T-helper 1 cell treated with Interleukin-12 subunit alpha and Interleukin-12 subunit beta and Interleukin-4 antibody, amounts not matched to agents 30 μg/mL and 1 μg/mL, for 36 hours (primary cell): ENCODE data around the gene CHST11.
A peak's percentile ranks its signal among the peaks of the same experiment; 100 is the strongest.
"Not testable (repeated sequence)": the region's sequence is repeated elsewhere in the genome, so short reads cannot be mapped to it uniquely, and the experiment has no call there.

Experiments used
- H3K27ac Mint-ChIP-seq: one replicate; pipeline ENCODE4 v1.8.0; 2021; ENCODE audit warnings: mild to moderate bottlenecking, mixed read lengths
- H3K27me3 Mint-ChIP-seq: one replicate; pipeline ENCODE4 v1.8.0; 2021; ENCODE audit warnings: low read depth, mixed read lengths
- H3K36me3 Mint-ChIP-seq: one replicate; pipeline ENCODE4 v1.8.0; 2021; ENCODE audit warnings: low read depth, mixed read lengths
- H3K4me1 Mint-ChIP-seq: one replicate; pipeline ENCODE4 v1.8.0; 2021; ENCODE audit warnings: low read depth, mixed read lengths
- H3K4me3 Mint-ChIP-seq: one replicate; pipeline ENCODE4 v1.8.0; 2021; ENCODE audit warnings: mild to moderate bottlenecking, moderate library complexity, mixed read lengths
- H3K9me3 Mint-ChIP-seq: one replicate; pipeline ENCODE4 v1.8.0; 2021; ENCODE audit warnings: mixed read lengths

The CHST11 gene

DNA sequence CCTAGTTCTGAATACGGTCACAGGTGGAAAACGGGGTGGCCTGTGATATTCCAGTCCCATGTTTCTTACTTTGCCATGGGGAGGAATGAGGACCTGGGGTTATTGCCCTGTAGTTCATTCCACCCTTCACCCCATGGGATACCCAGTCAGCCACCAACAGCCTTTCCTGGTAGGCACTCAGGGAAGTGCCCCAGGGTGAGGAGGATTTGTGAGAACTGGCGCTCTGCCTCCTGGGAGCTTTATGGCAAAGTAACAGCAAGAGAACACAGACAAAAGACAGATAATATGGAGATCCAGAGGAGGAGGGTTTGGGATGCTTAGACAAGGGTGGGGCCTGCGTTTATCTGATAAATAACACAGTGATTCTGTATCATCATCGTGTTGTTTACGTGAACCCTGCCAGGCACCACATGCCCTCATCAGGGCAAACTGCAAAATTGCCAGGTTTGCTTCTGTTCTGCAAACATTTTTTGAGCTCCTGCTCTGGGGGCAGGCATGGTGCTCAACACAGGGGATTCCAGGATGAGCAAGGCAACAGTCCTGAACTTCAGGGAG lies 277.9 kb downstream of the CHST11 start:
- Mint-ChIP-seq H3K9me3 (no peaks in the 10 kb centered on the region), H3K4me1 (peaks cover 74% of the 10 kb centered on the region), H3K4me3 (no peak overlapping the region), H3K27ac (peak overlapping the region; percentile 74), H3K36me3 (peaks cover 6% of the 10 kb centered on the region), H3K27me3 (no peaks in the 10 kb centered on the region)

DNA sequence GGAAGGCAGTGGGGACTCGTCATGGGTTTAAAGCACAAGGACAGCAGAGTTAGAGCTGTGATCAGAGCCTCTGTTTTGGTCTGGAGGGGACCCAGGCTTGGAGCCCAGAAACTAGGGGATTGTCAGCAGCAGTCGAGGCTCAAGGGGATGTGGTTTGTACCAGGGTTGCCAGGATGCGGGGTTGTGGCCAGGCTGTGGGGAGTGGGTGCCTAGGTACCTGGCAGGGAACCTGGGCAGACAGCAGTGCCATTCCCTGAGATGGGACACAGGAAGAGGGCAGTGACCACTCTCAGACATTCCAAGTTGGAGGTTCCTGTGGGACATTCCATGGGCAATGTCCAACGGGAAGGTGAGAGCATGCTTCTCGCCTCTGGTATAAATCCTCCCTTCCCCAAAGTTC lies 279.1 kb downstream of the CHST11 start:
- Mint-ChIP-seq H3K27me3 (no peaks in the 10 kb centered on the region), H3K36me3 (peaks cover 6% of the 10 kb centered on the region), H3K4me3 (no peak overlapping the region), H3K9me3 (no peaks in the 10 kb centered on the region), H3K4me1 (peaks cover 83% of the 10 kb centered on the region), H3K27ac (peak overlapping the region; percentile 74)

DNA sequence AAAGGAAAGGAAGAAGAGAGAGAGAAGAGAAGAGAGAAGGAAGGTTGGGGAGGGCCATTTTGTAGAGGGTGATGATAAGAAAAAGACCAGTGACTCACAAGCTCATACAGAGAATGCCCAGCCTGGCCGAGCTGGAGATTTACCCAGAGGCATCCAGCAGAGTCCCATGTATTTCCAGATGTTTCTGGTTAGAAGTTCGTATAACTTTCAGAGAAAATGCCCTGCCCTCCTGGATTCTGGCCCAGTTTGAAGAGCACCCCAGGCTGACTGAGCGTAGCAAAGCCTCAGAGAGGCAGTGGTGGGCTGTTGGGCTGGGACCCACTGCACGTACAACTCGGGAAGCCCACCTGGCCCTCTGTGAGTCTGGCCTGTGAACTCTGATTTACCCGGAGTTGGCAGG lies 279.6 kb downstream of the CHST11 start:
- Mint-ChIP-seq H3K9me3 (no peaks in the 10 kb centered on the region), H3K27ac (peak overlapping the region; percentile 74), H3K4me3 (no peak overlapping the region), H3K27me3 (no peaks in the 10 kb centered on the region), H3K4me1 (peaks cover 83% of the 10 kb centered on the region), H3K36me3 (peaks cover 9% of the 10 kb centered on the region)

DNA sequence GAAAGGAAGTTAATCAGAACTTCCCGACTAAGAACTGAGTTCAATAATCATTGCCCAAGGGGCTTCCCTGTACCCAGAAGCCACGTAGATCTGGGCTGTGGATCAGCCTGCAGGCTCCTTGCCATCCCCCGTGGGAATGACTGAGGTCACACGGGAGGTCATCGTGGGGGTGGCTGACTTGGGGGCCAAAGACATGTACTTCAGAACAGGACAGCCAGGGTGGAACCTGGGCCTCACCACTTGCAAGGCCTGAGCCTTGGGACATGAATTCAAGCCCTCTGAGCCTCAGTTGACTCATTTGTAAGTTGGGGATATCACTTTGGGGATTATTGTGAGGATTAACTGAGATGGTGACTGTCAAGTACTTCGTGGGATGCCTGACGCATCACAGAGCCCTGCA lies 280.4 kb downstream of the CHST11 start:
- H3K27ac Mint-ChIP-seq: peak overlapping the region; percentile 82
- no peak overlapping the region for H3K4me3 Mint-ChIP-seq

DNA sequence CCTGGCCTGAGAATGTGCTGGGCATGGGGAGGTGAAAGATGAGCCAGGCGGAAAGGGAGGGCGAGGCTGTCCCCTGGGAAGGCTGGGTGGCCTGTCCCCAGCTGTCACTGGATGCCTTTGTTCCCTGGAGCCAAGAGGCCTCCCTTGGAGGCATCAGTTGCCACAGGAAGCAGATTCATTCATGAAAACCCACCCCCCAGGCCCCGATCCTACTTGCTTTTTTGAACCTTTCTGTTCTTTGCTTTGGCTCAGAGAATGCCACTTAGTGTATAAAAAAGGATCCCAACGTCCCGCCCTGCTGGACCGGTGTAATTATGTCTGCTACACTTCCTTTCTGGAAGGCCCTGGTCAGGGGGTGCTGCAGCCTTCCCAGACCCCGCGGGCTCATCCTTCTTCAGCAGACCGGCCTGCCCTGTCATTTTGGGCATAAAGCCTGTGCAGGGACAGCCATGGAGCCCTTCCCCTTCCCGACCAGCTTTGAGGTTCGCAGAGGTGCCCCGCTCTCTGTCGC lies 281.1 kb downstream of the CHST11 start:
- Mint-ChIP-seq H3K36me3 (peaks cover 13% of the 10 kb centered on the region), H3K4me1 (peaks cover 83% of the 10 kb centered on the region), H3K27ac (peak overlapping the region; percentile 82), H3K27me3 (no peaks in the 10 kb centered on the region), H3K4me3 (no peak overlapping the region), H3K9me3 (no peaks in the 10 kb centered on the region)

More for the DNA sequence above, 280.4 kb downstream of the CHST11 start:
- H3K9me3 Mint-ChIP-seq: no peaks in the 10 kb centered on the region
- H3K27me3 Mint-ChIP-seq: no peaks in the 10 kb centered on the region
- peaks cover 11% of the 10 kb centered on the region for H3K36me3 Mint-ChIP-seq
- H3K4me1 Mint-ChIP-seq: peaks cover 88% of the 10 kb centered on the region

DNA sequence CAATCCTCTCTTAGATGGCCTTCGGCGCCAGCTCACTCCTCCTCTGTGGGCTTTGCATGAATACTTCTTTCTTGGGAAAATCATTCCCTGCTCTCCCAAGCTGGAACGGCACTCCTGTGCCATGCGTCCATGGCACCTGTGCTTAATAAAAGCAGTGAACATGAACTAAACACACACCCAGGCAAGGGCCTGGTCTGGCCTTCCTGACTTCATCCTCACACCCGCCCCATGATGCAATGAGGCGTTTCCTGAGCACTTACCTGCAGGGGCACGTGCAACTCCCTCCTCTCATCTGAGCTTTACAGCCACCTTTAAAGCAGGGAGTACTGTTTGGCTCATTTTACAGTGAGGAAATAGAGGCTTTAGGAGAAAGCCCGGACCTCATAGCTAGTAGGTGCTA lies 281.6 kb downstream of the CHST11 start:
- Mint-ChIP-seq H3K4me3 (no peak overlapping the region), H3K36me3 (peaks cover 15% of the 10 kb centered on the region), H3K9me3 (no peaks in the 10 kb centered on the region), H3K27me3 (no peaks in the 10 kb centered on the region), H3K4me1 (peaks cover 81% of the 10 kb centered on the region), H3K27ac (peak overlapping the region; percentile 82)

DNA sequence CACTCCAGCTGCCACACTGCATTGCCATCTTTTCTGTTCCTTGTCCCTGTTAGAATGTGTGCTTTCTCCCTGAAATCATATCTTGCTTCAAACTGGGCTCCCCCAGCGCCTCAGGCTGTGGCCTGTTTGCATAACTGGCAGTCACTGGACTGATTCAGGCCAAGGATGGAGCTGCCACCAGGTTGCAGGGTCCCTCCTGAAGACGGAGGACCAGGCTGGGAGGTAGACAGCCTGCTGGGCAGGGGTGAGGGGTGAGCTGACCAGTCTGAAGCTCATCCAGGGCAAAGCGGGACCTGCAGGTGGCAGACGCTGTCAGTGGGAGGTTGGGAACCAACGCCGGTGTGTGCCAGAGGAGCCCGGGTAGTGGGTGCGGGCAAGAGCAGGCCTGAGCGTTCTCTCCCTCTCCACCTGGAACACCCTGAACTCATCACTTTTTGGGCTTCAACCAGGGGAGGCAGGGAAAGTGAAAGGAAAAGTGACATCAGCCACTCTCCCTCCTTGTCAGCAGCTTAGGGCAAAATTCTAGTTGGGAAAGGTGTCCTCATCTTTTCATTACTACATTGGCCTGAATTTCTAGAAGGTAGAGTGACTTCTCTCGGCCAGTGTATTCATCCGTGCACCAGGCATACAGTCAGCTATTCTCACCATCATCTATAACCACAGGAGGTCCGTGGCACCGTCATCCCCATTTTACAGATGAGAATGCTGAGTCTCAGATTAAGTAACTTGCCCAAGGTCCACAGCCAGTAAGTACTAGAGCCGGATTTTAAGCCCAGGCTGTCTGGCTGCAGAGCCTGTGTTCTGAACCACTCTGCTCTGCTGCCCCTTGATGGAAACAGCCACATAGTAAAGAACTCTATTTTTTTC lies 282.3 kb downstream of the CHST11 start:
- H3K27ac Mint-ChIP-seq: peak overlapping the region; percentile 82
- peaks cover 76% of the 10 kb centered on the region for H3K4me1 Mint-ChIP-seq
- H3K4me3 Mint-ChIP-seq: no peak overlapping the region
- H3K36me3 Mint-ChIP-seq: peaks cover 19% of the 10 kb centered on the region
- H3K27me3 Mint-ChIP-seq: no peaks in the 10 kb centered on the region
- no peaks in the 10 kb centered on the region for H3K9me3 Mint-ChIP-seq

DNA sequence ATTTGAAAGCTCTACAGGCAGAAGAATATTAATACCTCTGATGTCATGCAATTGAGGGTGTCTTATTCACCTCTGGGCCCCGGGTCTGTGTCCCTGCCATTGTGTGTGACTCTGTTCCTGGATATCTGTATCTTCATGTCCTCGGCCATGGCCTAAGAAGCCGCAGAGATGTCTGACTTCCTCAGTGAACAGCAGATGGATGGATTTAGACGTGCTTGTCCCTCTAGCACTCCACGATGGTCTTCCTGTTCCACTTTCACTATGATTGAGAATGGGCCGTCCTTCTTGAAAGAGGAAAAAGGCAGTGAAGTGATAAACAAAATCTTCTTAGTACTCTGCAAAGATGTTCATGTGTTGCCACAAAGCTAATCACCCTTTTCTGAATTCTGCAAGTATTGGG lies 283.9 kb downstream of the CHST11 start:
- Mint-ChIP-seq H3K4me1 (peaks cover 72% of the 10 kb centered on the region), H3K27ac (peak overlapping the region; percentile 98), H3K36me3 (peaks cover 24% of the 10 kb centered on the region), H3K27me3 (no peaks in the 10 kb centered on the region), H3K4me3 (peak overlapping the region; percentile 81), H3K9me3 (no peaks in the 10 kb centered on the region)

DNA sequence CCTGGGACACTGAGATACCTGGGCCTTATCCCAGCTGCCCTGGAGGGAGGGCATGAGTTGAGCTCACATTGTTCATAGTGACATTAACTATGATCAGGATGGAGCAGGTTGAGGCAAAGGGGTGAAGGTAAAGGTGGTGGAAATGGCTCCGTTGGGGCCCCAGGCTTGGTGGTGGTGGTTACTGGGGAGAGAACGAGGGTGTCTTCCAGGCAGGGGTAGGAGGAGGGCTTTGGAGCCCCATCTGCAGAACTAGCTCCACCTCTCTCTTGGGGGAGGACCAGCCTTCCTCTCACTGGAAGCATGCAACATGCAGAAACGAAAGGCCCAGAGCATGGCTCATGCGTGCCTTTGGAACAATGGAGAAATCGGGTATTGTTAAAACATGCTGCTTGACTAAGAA lies 284.3 kb downstream of the CHST11 start:
- peak overlapping the region; percentile 98 for H3K27ac Mint-ChIP-seq
- peaks cover 24% of the 10 kb centered on the region for H3K36me3 Mint-ChIP-seq
- H3K9me3 Mint-ChIP-seq: no peaks in the 10 kb centered on the region
- H3K27me3 Mint-ChIP-seq: no peaks in the 10 kb centered on the region
- peaks cover 72% of the 10 kb centered on the region for H3K4me1 Mint-ChIP-seq
- peak overlapping the region; percentile 81 for H3K4me3 Mint-ChIP-seq

DNA sequence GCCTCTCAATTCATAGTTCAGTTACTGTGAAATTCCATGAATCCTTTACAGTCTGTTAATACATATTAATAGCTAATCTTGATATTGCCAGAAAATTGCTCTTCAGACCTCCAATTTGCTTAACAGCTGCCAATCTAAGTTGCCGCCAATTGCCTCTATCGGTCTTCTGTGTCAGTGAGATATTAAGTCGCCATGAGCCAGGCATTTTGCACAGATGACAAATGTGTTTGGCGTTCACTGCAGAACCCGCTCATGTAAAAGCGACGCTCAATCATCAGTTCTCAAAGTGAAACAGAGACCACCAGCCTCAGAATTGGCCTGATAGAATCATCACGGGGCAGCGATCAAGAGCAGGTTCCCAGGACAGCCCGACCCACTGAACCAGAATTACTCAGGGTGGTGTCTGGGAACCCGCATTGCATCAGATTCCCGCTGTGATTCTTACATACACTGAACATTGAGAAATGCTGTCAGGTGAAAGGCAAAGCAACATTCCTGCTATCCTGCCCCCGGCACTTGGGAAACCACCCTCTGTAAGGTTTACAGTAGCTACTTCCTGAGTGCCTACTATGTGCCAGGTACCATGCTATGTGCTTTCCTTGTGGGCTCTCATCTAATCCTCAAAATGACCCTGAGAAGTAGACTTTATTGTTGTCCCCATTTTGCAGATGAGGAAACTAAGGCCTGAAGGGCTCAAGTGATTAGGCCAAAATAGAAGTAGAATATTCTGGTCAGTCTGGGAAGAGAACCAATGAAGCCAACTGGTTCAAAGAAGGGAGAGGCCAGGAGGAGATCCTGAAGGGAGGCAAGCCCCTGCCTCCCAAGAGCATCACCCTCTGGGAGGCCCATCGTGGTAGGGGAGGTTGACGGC lies 285.0 kb downstream of the CHST11 start:
- Mint-ChIP-seq H3K27ac (peak overlapping the region; percentile 98), H3K27me3 (no peaks in the 10 kb centered on the region), H3K4me3 (peak overlapping the region; percentile 81), H3K4me1 (peaks cover 73% of the 10 kb centered on the region), H3K9me3 (no peaks in the 10 kb centered on the region), H3K36me3 (peaks cover 24% of the 10 kb centered on the region)

DNA sequence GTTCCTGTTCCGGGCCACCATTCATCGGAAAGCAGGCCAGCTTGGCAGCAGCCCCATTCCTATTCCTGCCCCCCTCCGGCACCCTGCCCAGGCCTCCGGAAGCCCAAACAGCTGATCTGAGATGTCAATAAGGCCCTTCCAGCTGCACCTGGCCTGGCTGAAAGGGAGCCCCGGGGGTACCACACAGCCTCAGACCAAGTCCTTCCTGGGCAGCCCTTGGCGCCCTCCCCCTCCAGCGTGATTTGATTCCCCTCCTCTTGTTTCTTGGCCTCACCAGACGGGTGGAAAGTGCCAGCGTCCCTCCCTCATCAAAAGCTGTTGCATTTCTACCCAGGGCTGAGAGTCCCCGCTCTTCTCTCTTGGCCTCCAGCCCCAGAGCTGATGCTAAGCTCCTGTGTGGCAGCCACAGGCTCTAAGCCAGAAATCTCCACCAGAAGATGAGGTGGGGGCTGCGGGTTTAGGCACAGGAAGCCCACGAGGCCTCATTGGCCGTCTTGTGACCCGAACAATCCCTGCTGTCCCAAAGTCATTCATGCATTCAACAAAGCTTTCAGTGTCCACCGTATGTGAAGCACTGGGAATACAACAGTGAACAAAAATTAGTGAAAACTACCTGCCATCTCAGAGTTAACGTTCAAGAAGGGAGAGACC lies 285.9 kb downstream of the CHST11 start:
- H3K9me3 Mint-ChIP-seq: no peaks in the 10 kb centered on the region
- H3K4me1 Mint-ChIP-seq: peaks cover 74% of the 10 kb centered on the region
- H3K4me3 Mint-ChIP-seq: no peak overlapping the region
- H3K27ac Mint-ChIP-seq: peak overlapping the region; percentile 43
- H3K36me3 Mint-ChIP-seq: peaks cover 21% of the 10 kb centered on the region
- no peaks in the 10 kb centered on the region for H3K27me3 Mint-ChIP-seq

DNA sequence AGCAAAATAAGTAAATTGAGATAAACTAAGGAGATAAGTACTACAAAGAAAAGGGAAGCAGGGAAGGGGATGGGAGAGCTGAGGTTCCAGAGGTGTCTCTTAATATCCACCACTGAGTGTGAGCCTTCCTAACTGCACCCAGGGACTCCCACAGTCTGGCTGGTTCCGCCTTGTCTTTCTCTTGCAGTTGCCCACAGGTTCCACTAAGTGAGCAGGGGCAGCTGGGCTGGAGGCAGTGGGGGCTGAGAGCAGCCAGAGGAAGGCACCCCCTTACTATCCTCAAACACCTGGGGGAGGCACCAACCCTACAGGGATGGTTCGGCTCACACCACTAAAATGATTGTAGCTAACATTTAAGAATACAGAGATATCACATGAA lies 286.4 kb downstream of the CHST11 start:
- no peaks in the 10 kb centered on the region for H3K9me3 Mint-ChIP-seq
- no peaks in the 10 kb centered on the region for H3K27me3 Mint-ChIP-seq
- peaks cover 74% of the 10 kb centered on the region for H3K4me1 Mint-ChIP-seq
- no peak overlapping the region for H3K4me3 Mint-ChIP-seq
- peak overlapping the region; percentile 43 for H3K27ac Mint-ChIP-seq
- H3K36me3 Mint-ChIP-seq: peaks cover 21% of the 10 kb centered on the region

DNA sequence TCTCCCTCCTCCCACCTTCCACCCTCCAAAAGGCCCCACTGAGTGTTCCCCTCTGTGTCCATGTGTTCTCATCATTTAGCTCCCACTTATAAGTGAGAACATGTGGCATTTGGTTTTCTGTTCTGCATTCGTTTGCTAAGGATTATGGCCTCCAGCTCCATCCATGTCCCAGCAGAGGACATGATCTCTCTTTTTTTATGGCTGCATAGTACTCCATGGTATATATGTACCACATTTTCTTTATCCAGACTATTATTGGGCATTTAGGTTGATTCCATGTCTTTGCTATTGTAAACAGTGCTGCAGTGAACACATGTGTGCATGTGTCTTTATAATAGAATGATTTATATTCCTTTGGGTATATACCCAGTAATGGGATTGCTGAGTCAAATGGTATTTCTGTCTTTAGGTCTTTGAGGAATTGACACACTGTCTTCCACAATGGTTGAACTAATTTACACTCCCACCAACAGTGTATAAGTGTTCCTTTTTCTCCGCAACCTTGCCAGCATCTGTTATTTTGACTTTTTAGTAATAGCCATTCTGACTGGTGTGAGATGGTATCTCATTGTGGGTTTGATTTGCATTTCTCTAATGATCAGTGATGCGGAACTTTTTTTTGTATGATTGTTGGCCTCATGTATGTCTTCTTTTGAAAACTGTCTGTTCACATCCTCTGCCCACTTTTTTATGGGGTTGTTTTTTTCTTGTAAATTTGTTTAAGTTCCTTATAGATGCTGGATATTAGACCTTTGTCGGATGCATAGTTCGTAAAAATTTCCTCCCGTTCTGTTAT lies 287.2 kb downstream of the CHST11 start:
- not testable (repeated sequence) for H3K4me3 Mint-ChIP-seq, H3K9me3 Mint-ChIP-seq, H3K27ac Mint-ChIP-seq, H3K27me3 Mint-ChIP-seq
- Mint-ChIP-seq H3K4me1 (peaks cover 73% of the 10 kb centered on the region), H3K36me3 (peaks cover 18% of the 10 kb centered on the region)
